Measurements from ENCODE around the gene POLE.

The POLE gene

DNA sequence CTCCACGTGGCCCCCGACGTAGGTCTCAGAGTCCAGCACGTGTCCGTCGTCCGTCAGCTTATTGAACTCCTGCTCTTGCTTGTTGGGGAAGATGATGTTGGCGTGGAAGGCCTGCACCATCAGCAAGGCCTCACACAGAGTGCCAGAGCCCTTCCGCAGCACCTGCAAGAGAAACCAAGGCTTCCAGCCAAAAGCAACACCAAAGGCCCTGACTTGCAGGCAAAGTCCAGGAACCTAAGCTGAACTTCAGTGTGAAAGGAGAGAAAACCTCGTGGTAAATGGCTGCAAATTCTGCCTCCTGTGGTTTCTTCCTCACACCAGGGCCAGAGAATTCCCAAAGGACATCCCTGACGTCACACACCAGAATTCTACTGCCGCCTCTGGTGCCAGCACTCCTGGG is 14.5 kb downstream of the POLE start:
- Histone ChIP-seq H2AK5ac (ENCODE audit: low read length, severe bottlenecking) (no peak overlapping the region), H3K4ac (ENCODE audit: low read depth in 1 of 2, low read length in 2 of 2) (no peak overlapping the region), H3K23ac (ENCODE audit: low read length in 2 of 2) (no peak overlapping the region), H2BK120ac (ENCODE audit: low read depth, low read length) (no peak overlapping the region), H3K27ac (ENCODE audit: low read length, poor library complexity, severe bottlenecking) (no peak overlapping the region), H3K9me3 (ENCODE audit: control insufficient read depth, low read length) (no peaks in the 10 kb centered on the region), H3K18ac (ENCODE audit: low read depth in 1 of 2, low read length in 2 of 2) (no peak overlapping the region), H3K4me3 (ENCODE audit: insufficient read depth in 1 of 2, low read depth in 1 of 2, low read length in 2 of 2) (no peak overlapping the region), H2BK15ac (ENCODE audit: low read depth, poor library complexity, severe bottlenecking) (no peak overlapping the region), H3K9ac (ENCODE audit: low read length) (no peak overlapping the region), H2BK5ac (ENCODE audit: low read depth, low read length, poor library complexity, severe bottlenecking) (no peak overlapping the region), H4K8ac (ENCODE audit: low read length) (no peak overlapping the region), H3K4me2 (ENCODE audit: low read length, poor library complexity, severe bottlenecking) (no peak overlapping the region), H3K36me3 (ENCODE audit: control insufficient read depth in 1 of 2, insufficient read depth in 2 of 2, low read depth in 1 of 2, low read length in 2 of 2) (peaks cover 61 to 67% of the 10 kb centered on the region in 2 experiments), H3K14ac (ENCODE audit: low read length in 2 of 2) (no peak overlapping the region), H3K27me3 (ENCODE audit: control insufficient read depth in 1 of 2, insufficient read depth in 1 of 2, low read length in 2 of 2) (no peaks in the 10 kb centered on the region), H4K91ac (ENCODE audit: low read length) (no peak overlapping the region), H2BK12ac (ENCODE audit: low read length in 2 of 2) (no peak overlapping the region), H3K79me1 (replicated peaks; ENCODE audit: low read length, poor library complexity, severe bottlenecking) (peaks cover 12% of the 10 kb centered on the region), H2AFZ (ENCODE audit: low read depth, low read length) (no peak overlapping the region), H3K4me1 (ENCODE audit: control insufficient read depth, insufficient read depth, low read depth, low read length) (peaks cover 4% of the 10 kb centered on the region)
- over 99% methylated on average over 12 of the region's 12 CpGs for WGBS
- DNase-seq, result no peak

DNA sequence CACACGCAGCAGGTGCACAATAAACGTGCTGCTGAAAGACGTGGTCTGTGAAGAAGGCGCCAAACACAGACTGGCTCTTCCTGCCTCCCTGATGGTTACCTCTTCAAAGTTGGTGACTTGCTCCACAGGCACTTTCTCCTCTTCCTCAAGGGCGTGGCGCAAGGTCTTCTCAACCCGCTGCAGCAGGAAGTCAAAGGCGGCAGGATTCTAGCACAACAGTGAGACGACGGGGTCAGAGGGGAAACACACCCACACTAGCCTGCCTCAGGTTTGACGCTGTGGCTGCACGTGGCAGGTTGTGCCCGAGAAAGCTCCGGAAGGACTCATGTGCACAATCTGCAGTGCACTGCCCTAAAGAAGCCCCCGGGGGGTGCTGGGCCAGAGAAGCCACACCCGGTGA is 15.0 kb downstream of the POLE start:
- H4K91ac ChIP-seq (ENCODE audit: low read length), result no peak overlapping the region
- no peak overlapping the region for H3K9ac ChIP-seq (ENCODE audit: low read length)
- H3K18ac ChIP-seq (ENCODE audit: low read depth in 1 of 2, low read length in 2 of 2), result no peak overlapping the region
- H3K4me1 ChIP-seq (ENCODE audit: control insufficient read depth, insufficient read depth, low read depth, low read length), result peaks cover 4% of the 10 kb centered on the region
- no peak for DNase-seq
- H3K27ac ChIP-seq (ENCODE audit: low read length, poor library complexity, severe bottlenecking), result no peak overlapping the region
- no peak overlapping the region for H2BK120ac ChIP-seq (ENCODE audit: low read depth, low read length)
- no peak overlapping the region for H2BK12ac ChIP-seq (ENCODE audit: low read length in 2 of 2)
- H3K4ac ChIP-seq (ENCODE audit: low read depth in 1 of 2, low read length in 2 of 2), result no peak overlapping the region
- no peak overlapping the region for H3K4me2 ChIP-seq (ENCODE audit: low read length, poor library complexity, severe bottlenecking)
- H2BK15ac ChIP-seq (ENCODE audit: low read depth, poor library complexity, severe bottlenecking), result no peak overlapping the region
- H4K8ac ChIP-seq (ENCODE audit: low read length), result no peak overlapping the region
- H2BK5ac ChIP-seq (ENCODE audit: low read depth, low read length, poor library complexity, severe bottlenecking), result no peak overlapping the region
- H3K23ac ChIP-seq (ENCODE audit: low read length in 2 of 2), result no peak overlapping the region
- H3K14ac ChIP-seq (ENCODE audit: low read length in 2 of 2), result no peak overlapping the region
- 97% methylated on average over 16 of the region's 16 CpGs for WGBS
- H3K79me1 ChIP-seq (replicated peaks; ENCODE audit: low read length, poor library complexity, severe bottlenecking), result peaks cover 10% of the 10 kb centered on the region
- no peak overlapping the region for H2AK5ac ChIP-seq (ENCODE audit: low read length, severe bottlenecking)
- H3K27me3 ChIP-seq (ENCODE audit: control insufficient read depth in 1 of 2, insufficient read depth in 1 of 2, low read length in 2 of 2), result no peaks in the 10 kb centered on the region
- peaks cover 62 to 67% of the 10 kb centered on the region in 2 experiments for H3K36me3 ChIP-seq (ENCODE audit: control insufficient read depth in 1 of 2, insufficient read depth in 2 of 2, low read depth in 1 of 2, low read length in 2 of 2)
- no peak overlapping the region for H3K4me3 ChIP-seq (ENCODE audit: insufficient read depth in 1 of 2, low read depth in 1 of 2, low read length in 2 of 2)
- H3K9me3 ChIP-seq (ENCODE audit: control insufficient read depth, low read length), result no peaks in the 10 kb centered on the region
- H2AFZ ChIP-seq (ENCODE audit: low read depth, low read length), result no peak overlapping the region

- WGBS, result 93% methylated on average over 17 of the region's 17 CpGs
- Histone ChIP-seq H3K27me3 (ENCODE audit: control insufficient read depth in 1 of 2, insufficient read depth in 1 of 2, low read length in 2 of 2) (no peaks in the 10 kb centered on the region), H3K14ac (ENCODE audit: low read length in 2 of 2) (no peak overlapping the region), H2BK5ac (ENCODE audit: low read depth, low read length, poor library complexity, severe bottlenecking) (no peak overlapping the region), H3K27ac (ENCODE audit: low read length, poor library complexity, severe bottlenecking) (no peak overlapping the region), H3K4me1 (ENCODE audit: control insufficient read depth, insufficient read depth, low read depth, low read length) (peaks cover 4% of the 10 kb centered on the region), H3K18ac (ENCODE audit: low read depth in 1 of 2, low read length in 2 of 2) (no peak overlapping the region), H3K36me3 (ENCODE audit: control insufficient read depth in 1 of 2, insufficient read depth in 2 of 2, low read depth in 1 of 2, low read length in 2 of 2) (peaks cover 63 to 70% of the 10 kb centered on the region in 2 experiments), H2BK12ac (ENCODE audit: low read length in 2 of 2) (no peak overlapping the region), H4K8ac (ENCODE audit: low read length) (no peak overlapping the region), H4K91ac (ENCODE audit: low read length) (no peak overlapping the region), H2AK5ac (ENCODE audit: low read length, severe bottlenecking) (no peak overlapping the region), H2BK15ac (ENCODE audit: low read depth, poor library complexity, severe bottlenecking) (no peak overlapping the region), H3K23ac (ENCODE audit: low read length in 2 of 2) (no peak overlapping the region), H2AFZ (ENCODE audit: low read depth, low read length) (no peak overlapping the region), H3K4me2 (ENCODE audit: low read length, poor library complexity, severe bottlenecking) (no peak overlapping the region), H3K4ac (ENCODE audit: low read depth in 1 of 2, low read length in 2 of 2) (no peak overlapping the region), H3K4me3 (ENCODE audit: insufficient read depth in 1 of 2, low read depth in 1 of 2, low read length in 2 of 2) (no peak overlapping the region), H3K9me3 (ENCODE audit: control insufficient read depth, low read length) (no peaks in the 10 kb centered on the region), H2BK120ac (ENCODE audit: low read depth, low read length) (no peak overlapping the region), H3K79me1 (replicated peaks; ENCODE audit: low read length, poor library complexity, severe bottlenecking) (peaks cover 2% of the 10 kb centered on the region), H3K9ac (ENCODE audit: low read length) (no peak overlapping the region)
- DNase-seq, result no peak
Measured at GRCh38 chr12:132669166-132669879, 17.8 kb downstream of the POLE start.

DNA sequence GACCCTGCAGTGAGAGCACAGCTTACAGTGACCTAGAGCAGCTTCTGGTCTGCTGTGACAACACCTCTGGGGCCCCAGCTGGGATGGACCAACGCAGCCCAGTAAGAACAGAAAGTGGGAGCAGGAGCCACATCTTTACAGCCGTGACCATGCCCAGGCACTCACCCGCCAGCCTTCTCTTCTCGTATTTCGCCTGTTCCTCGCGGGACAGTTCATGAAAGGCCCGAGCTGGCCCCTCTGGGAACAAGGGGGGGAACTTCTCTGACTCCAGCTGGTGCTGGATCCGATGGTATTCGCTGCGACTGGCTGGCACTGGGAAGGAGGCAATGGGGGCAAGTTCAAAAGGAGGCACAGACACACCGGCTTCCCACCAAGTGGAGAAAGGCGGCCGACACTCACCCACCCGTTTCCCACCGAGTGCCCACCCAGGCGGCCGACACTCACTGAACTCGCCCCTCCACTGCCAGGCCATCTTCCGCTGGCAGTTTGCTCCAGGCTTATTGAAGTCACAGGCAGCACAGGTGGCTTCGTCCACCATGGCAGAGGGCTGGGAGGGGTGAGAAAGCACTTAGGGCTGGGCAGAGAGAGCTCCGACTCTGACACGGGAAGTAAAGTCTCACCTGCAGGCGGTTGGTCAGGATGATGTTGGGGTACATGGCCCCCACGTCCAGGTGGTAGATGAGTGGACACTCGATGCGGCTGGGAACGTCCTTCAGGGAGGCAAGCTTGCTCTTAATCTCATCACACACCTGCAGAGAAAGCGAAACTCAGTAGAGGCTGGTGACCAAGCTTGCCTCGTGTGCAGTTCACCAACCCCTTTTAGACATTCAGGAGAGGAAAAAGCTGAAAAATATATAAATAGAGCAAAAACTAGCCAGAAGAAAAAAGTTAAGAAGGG is 18.7 kb downstream of the POLE start:
- Histone ChIP-seq H4K91ac (ENCODE audit: low read length) (no peak overlapping the region), H2AFZ (ENCODE audit: low read depth, low read length) (no peak overlapping the region), H2BK15ac (ENCODE audit: low read depth, poor library complexity, severe bottlenecking) (no peak overlapping the region), H3K4ac (ENCODE audit: low read depth in 1 of 2, low read length in 2 of 2) (no peak overlapping the region), H3K4me1 (ENCODE audit: control insufficient read depth, insufficient read depth, low read depth, low read length) (peaks cover 4% of the 10 kb centered on the region), H3K79me1 (replicated peaks; ENCODE audit: low read length, poor library complexity, severe bottlenecking) (peaks cover 2% of the 10 kb centered on the region), H4K8ac (ENCODE audit: low read length) (no peak overlapping the region), H2BK5ac (ENCODE audit: low read depth, low read length, poor library complexity, severe bottlenecking) (no peak overlapping the region), H3K9ac (ENCODE audit: low read length) (no peak overlapping the region), H3K4me2 (ENCODE audit: low read length, poor library complexity, severe bottlenecking) (no peak overlapping the region), H3K23ac (ENCODE audit: low read length in 2 of 2) (no peak overlapping the region), H3K14ac (ENCODE audit: low read length in 2 of 2) (no peak overlapping the region), H2AK5ac (ENCODE audit: low read length, severe bottlenecking) (no peak overlapping the region), H3K4me3 (ENCODE audit: insufficient read depth in 1 of 2, low read depth in 1 of 2, low read length in 2 of 2) (no peak overlapping the region), H3K36me3 (ENCODE audit: control insufficient read depth in 1 of 2, insufficient read depth in 2 of 2, low read depth in 1 of 2, low read length in 2 of 2) (peaks cover 67 to 77% of the 10 kb centered on the region in 2 experiments), H3K27ac (ENCODE audit: low read length, poor library complexity, severe bottlenecking) (no peak overlapping the region), H3K9me3 (ENCODE audit: control insufficient read depth, low read length) (no peaks in the 10 kb centered on the region), H3K27me3 (ENCODE audit: control insufficient read depth in 1 of 2, insufficient read depth in 1 of 2, low read length in 2 of 2) (no peaks in the 10 kb centered on the region), H3K18ac (ENCODE audit: low read depth in 1 of 2, low read length in 2 of 2) (no peak overlapping the region), H2BK12ac (ENCODE audit: low read length in 2 of 2) (no peak overlapping the region), H2BK120ac (ENCODE audit: low read depth, low read length) (no peak overlapping the region)
- no peak for DNase-seq
- WGBS, result 97% methylated on average over 25 of the region's 30 CpGs
